NCI-H2196 treated with DMSO at 0.1 percent for 48 hours (cell line): ENCODE measurements around the gene CNTN2.

ENCODE experiments used
- DNase-seq: peaks from one replicate; lab custom pipeline; 2025; ENCODE audit not compliant: unreplicated experiment; lab: John Stamatoyannopoulos, UW

CNTN2 gene

GRCh38 chr1:205071028-205071409 is 28.0 kb downstream of the CNTN2 start:
- no peak for DNase-seq

GRCh38 chr1:205071801-205072200 is 28.8 kb downstream of the CNTN2 start:
- no peak for DNase-seq

- DNase-seq: no peak
These were observed 29.3 kb downstream of the CNTN2 start for GRCh38 chr1:205072286-205072685.

GRCh38 chr1:205072881-205073280 is 29.9 kb downstream of the CNTN2 start:
- no peak for DNase-seq

- no peak for DNase-seq
These were observed 30.5 kb downstream of the CNTN2 start for GRCh38 chr1:205073511-205073910.

DNA sequence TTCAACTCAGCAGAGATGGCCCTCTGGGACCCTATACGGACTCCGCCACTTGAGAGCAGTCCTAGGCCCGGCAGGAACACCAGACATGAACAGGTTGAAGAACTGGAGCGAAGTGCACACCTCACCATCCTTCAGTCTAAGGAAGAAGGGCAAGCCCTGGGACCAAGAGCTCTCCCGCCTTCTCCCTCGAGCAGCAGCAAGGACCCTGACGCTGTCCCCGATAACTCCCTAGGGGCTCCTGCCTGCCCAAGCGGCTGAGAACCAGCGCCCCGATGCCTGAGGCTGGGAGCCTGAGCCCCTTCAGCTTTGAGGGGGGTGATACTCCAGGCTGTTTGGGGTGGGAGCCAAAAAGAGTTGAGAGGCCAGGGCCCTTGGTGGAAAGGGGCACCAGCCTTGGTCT is 31.1 kb downstream of the CNTN2 start:
- no peak for DNase-seq

DNA sequence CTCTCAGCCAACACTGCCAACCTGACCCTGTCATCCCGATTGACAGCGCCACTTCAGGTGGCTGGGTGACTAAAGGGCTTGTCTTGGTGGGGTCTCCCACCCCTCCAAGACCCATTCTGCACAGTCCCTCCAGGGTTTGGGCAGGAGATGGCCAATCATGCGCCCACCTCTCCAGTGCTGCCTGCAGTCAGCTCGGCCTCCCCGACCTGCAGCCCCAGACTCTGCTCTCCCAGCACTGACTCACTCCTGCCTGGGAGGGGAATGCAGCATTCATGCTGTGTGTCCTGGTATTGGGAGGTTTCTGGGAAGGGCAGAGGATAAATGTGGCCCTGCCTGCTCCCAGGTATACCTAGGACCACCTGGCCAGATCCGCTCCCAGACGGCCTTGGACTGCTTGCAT is 31.5 kb downstream of the CNTN2 start:
- no peak for DNase-seq

DNA sequence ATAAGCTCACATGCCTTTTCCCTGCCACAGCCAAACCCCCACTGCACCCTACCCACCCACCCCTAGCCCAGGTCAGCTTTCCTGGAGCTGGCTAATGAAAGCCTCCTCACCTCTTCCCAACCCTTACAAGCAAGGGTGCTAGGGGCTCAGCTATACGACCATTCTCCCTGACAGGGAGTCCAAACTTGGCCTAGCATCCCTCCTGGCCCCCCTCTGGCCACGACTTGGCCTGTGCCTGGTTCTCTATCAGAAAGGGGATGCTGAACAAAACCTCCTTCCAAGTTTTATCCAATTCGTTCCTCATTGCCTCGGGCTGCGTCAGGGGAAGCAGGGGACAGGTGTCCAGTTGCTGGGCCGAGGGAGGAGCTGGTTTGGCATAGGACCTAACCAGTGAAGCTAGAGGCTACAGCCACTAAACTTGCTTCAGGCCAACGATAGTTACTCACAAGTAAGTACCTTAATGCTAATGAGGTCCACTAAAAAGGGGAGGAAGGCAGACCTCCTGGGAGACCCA is 32.7 kb downstream of the CNTN2 start:
- no peak for DNase-seq

DNA sequence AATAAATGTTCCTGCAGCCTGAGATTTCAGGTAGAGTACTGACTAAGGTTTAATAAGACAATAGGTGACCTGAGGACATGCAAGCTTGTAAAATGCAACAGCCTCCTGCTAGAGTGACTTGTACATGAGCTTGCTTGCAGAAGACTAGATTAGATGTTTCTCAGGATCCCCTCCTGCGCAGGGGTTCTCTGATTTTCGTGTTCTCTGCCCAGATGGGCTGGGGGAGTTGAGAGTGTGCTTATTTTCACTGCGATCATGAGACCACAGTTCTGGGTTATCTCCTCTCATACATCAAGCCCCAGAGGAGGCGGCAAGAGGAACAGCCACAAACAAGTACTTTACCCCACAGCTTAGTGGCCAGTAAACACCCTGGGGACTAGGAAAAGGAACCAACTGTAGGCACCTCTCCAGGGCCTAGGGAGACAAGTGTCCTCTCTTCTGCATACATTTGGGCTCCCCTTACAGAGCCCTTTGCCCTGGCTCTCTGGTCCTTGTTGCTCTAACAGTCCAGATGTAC is 33.3 kb downstream of the CNTN2 start:
- DNase-seq: no peak

DNA sequence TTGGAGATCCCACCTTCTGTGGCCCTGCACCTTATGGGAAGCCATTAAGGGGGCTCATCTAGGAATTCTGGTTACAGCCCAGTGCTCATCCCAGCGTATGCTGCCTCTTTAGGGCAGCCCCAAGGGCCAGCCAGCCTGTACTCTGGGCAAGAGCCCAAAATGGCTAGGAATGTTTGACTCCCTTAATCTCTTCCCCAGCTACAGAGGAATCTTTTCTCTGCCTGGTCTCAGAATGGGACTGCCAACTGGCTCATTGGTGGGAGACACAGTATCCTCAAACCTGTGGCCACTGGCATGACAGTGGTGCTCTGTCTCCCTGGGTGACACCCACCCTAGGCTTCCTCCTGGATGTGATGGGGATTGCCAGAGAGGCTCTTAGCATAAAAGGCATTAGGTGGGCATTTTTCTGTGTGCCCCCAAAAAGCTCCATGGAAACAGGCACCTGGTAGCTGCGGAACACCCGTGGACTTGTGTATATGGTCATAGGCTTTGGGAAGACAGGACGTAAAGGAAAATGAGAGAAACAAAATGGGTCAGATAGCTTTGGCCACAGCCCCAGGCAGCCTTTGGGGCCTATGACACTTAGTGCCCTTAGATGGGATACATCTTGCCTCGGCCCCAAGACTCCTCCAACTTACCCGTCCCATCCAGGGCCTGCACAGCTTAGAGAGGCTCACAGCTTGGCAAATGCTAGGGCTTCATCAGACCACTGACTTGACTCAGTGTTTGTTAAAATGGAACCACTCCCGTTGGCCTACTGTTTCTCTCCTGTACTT is 34.3 kb downstream of the CNTN2 start:
- DNase-seq: no peak

DNA sequence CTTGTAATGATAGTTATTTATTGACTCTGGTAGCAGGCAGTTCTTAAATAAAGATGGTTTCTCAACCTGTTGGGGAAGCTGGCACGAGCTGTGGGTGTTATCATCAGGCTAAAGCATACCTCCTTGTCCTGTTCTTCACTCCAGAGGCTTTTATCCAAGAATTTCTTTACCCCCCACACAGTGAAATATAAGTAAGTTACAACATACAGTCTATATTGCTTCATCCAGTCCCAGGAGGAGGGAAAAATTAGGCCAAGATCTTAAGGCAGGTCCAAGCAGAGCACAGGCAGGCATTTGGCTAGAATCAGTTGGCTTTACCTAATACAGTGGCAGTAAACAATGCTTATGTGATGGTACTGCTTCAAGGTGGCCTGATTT is 34.9 kb downstream of the CNTN2 start:
- DNase-seq: no peak

DNA sequence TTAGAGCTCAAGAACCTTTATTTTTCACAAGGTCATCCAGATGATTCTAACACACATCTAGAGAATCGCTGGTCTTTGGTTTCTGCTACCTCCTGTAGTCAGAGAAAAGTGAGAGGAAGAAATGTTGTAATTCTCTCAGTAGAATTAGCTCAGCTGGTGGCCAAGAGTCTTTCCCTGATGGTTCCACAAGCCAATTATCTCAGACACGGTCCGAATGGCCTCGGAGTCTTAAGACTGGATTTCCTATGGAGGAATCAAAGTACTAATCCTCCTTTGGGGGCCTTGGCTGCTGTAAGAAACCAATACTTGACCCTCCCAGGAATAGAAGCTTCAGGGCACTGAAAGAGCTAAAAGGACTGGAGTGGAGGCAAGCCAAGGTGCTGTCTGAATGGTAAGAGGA is 39.4 kb downstream of the CNTN2 start:
- DNase-seq: no peak

- no peak for DNase-seq
These were observed 41.3 kb downstream of the CNTN2 start, which contains the start of gene TMEM81 for GRCh38 chr1:205084360-205084759. Gene TMEM81 (minus strand): TSS chr1:205084460. CDS start chr1:205084320, 140 bp downstream.

DNA sequence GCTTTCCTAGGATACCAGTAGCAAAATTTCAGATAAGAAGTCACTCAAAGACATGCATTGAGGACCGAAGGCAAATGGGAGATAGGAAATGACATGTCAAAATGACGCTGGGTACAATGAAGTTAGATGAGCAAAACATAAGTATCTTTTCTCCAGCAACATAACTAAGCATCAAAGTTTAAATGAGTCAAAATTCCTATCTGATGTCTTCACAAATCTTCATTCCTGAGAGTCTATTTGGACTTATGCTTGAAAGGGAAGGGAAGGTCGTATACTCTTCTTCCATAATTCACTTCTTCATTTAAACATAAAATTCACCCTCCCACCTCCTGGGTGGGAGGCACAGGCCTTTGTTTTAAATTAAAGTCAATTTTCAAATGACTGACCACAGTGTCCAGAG is 45.3 kb downstream of the CNTN2 start:
- no peak for DNase-seq

GRCh38 chr1:205091043-205091740 is 48.2 kb downstream of the CNTN2 start:
- no peak for DNase-seq

GRCh38 chr1:205095422-205095821 is 52.4 kb downstream of the CNTN2 start:
- no peak for DNase-seq

DNA sequence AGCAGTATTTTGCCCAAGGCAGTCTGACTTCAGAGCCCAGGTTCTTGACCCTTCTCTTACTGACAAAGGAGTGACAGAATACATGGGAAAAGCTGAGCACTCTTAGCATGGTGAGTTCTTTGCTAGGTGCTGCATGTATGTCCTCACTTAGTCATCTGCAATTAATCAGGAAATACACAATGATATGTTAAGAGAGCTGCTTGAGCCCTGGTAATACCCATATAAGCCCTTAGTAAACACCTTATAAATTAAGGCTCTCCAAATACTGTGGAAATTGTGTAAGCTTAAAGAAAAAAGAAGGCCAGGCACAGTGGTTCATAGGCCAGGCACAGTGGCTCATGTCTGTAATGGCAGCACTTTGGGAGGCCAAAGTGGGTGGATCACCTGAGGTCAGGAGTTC is 55.2 kb downstream of the CNTN2 start:
- no peak for DNase-seq

GRCh38 chr1:205102404-205102803 is 59.4 kb downstream of the CNTN2 start:
- DNase-seq: no peak

DNA sequence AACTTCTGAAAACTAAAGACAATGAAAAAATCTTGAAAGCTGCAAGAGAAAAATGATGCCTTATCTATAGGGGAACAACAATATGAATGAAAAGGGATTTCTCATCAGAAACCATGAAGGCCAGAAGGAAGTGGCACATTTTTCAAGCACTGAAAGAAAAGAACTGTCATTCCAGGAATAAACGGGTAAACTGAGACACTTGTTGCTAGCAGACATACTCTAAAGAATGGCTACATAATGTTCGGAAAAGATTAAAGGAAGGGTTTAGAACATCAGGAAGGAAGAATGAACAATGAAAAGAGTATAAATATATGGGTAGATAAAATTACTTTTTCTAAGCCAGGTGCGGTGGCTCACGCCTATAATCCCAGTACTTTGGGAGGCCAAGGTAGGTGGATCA is 64.3 kb downstream of the CNTN2 start:
- no peak for DNase-seq

DNA sequence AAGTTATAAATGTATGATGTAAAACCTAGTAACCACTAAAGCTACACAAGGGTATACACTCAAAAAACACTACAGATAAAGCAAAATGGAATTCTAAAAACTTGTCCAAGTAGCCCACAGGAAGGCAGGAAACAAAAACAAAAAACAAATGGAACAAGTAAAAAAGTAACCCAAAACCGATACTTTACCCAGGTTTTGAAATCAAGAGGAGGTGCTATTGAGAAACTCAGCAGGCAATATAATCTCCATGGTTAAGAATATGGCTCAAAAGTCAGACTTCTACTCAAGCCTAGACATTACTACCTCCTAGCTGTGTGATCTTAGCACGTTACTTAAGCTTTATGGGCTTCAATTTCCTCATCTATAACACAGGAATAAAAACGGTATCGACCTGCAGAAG is 65.5 kb downstream of the CNTN2 start:
- DNase-seq: no peak

- no peak for DNase-seq
These were observed 66.3 kb downstream of the CNTN2 start for GRCh38 chr1:205109269-205109668.

DNA sequence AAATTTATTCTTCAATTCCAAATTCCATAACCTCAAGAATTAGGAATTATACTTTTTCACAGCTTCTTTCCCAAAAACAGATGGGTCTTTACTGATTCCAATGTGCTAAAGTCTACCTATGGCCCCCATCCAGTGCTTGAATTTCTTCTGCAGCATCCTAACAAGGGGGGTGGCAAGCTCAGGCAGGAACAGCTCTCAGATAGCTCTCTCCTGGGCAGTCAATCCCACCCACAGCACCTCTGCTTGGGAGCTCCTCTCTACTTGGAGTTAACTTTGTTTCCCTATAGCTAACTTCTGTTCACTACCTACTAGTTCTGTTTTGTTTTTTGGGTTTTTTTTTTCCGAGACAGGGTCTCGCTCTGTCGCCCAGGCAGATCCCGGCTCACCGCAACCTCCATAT is 66.7 kb downstream of the CNTN2 start:
- no peak for DNase-seq
